OCI-LY1 (cell line): ENCODE measurements around the gene UCN3.

Source experiments
- EZH2 ChIP-seq: fragments of 200-600 bp; sonication (generic), shearing (Covaris generic); IDR thresholded peaks from 2 replicates; pipeline ENCODE4 v1.8.0; 2017; ENCODE audit warnings: borderline replicate concordance, mixed run types, mild to moderate bottlenecking, antibody characterized with exemption, low read length, moderate library complexity, mixed read lengths
- TF ChIP-seq, protein P1 (sequence below): fragments of 200-600 bp; sonication (generic), shearing (Covaris generic); IDR thresholded peaks from 2 replicates; pipeline ENCODE4 v1.5.1; 2017; ENCODE audit warnings: mild to moderate bottlenecking, antibody characterized with exemption, low read length, moderate library complexity, mixed read lengths

DNA sequence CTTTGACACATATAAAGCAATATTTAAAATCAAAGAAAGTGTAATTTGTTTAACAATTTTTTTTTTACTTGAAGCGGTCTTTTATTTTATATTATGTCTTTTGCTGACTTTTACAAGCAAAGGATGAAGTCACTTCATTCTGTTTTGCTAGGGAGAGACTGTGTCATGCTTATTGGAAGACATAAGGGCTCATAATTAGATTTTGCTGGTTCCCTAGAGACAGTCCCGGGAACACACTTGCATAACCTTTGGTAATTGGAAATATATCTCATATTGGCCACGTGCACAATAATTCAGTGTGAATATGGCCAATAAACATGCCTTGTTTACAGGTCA lies 47.1 kb downstream of the UCN3 start:
- TF ChIP-seq, protein P1, sequence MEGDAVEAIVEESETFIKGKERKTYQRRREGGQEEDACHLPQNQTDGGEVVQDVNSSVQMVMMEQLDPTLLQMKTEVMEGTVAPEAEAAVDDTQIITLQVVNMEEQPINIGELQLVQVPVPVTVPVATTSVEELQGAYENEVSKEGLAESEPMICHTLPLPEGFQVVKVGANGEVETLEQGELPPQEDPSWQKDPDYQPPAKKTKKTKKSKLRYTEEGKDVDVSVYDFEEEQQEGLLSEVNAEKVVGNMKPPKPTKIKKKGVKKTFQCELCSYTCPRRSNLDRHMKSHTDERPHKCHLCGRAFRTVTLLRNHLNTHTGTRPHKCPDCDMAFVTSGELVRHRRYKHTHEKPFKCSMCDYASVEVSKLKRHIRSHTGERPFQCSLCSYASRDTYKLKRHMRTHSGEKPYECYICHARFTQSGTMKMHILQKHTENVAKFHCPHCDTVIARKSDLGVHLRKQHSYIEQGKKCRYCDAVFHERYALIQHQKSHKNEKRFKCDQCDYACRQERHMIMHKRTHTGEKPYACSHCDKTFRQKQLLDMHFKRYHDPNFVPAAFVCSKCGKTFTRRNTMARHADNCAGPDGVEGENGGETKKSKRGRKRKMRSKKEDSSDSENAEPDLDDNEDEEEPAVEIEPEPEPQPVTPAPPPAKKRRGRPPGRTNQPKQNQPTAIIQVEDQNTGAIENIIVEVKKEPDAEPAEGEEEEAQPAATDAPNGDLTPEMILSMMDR, result no peak
- no peak for TF ChIP-seq EZH2
